CD4-positive, alpha-beta T cell treated with Interleukin-6 at 100 ng/mL for 8 hours (primary cell): Measurements from ENCODE around the gene TIMP3.

Source experiments
- DNase-seq: peaks from one replicate; pipeline ENCODE4 v3.0.0-alpha.2; 2020; ENCODE audit warnings: mixed read lengths, low spot score

Gene TIMP3

DNA sequence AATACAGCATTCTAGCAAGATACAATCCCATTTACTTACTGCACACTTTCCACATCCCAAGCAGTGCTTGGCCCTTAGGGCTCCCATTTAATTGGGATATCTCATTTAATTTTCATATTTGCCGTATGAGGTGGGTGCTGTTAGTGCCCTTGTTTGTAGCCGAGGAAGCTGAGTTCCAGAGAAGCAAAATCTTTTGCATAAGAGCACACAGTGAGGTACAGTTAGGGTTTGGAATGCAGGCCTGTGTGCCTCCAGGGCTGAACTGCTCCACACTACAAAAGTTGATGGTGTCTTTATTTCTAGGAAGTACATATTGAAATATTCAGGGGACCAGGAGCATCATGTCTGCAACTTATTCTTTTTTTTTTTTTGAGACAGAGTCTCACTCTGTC is 15.5 kb upstream of the TIMP3 start:
- no peak for DNase-seq

DNA sequence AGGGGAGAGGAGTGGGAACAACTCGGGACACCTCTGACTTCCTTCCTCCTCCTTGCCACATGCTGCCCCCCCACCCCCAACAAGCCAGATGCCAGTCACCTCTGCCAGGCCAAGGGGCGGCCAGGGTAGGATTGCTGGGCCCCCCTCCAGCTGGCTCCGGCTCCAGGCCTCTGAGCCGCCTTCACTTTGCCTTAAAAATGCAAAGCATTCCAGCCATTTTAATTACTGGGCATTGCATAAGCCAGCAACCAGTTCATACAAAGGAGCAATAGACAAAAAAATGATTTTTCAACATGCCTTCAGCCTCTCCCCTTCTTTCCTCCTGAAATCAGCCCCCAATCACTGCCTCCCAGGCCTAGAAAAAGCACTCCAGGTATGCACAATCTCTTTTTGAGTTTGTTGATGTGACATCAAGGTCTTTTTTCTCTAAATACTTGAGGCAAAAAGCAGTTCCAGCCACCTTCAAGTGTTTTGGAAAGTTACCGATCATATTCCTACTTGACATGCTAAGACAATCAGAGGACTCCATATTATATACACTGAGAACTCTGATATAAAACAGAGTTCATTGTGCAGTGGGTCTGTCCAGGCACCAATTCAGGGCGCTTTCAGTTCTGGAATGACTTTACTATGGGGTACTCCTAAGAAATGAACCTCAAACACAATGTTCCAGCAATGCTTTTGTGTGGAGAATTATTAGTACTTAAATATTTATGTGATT is 12.4 kb upstream of the TIMP3 start:
- no peak for DNase-seq

DNA sequence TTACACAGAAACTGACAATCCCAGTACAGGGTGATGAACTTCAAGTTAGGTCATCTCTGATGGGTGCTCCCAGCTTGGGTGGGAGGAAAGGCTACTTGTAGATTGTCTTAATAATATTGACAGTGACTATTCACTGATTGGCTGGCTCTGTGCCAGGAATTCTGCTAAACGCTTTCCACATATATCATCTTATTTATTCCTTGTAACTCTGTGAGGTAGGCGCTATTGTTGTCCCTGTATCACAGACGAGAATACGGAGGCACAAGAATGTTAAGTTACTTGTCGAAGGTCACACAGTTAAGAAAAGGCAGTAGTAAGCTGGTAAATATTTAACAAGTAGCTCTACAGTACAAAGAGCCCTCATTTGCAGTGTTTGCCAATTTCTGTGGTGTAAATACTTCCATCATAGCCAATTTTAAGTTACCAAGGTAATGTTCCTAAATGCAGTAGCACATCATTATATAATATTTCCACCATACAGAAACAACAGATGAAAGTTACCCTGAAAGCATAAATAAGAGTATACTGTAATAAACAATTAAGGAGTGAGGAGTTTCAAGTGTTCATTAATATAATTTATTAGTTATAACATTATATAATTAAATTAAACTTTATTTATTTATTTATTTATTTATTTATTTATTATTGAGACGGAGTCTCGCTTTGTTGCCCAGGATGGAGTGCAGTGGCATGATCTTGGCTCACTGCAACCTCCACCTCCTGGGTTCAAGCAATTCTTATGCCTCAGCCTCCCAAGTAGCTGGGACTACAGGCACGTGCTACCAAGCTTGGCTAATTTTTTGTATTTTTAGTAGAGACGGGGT is 11.5 kb upstream of the TIMP3 start:
- no peak for DNase-seq

DNA sequence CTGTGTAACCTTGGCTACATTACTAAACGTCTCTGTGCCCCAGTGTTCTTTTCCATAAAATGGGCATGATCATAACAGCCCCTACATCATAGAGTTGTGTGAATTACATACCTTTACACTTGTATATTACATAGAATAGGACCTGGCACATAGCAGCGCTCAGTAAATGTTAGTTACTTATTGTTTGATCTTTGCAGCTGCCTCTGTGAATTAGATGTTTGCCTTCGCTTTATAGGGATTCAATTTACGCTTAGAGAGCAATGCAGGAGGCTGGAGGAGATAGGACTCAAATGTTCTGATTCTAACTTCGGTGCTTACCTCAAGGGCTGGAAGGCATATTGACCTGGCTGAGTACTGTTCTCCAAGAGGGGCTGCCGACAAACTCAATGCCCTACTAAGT is 10.4 kb upstream of the TIMP3 start:
- DNase-seq = no peak

DNA sequence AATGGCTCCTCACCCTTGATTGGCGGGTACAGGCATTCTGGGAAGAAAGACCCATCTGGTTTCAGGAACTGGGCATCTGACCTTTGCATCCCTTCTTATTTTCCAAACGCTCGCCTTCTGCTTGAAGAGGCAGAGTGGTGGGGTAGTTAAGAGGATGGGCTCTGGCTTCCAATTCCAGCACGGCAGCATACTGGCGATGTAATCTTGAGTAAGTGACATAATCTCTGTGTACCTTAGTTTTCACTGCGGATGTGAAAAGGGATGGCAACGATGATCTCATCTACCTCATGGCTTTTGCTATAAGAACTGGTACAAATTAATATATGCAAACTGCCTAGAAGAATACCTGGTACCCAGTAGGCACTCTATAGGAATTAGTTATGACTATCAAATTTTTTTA is 10.0 kb upstream of the TIMP3 start:
- no peak for DNase-seq

DNA sequence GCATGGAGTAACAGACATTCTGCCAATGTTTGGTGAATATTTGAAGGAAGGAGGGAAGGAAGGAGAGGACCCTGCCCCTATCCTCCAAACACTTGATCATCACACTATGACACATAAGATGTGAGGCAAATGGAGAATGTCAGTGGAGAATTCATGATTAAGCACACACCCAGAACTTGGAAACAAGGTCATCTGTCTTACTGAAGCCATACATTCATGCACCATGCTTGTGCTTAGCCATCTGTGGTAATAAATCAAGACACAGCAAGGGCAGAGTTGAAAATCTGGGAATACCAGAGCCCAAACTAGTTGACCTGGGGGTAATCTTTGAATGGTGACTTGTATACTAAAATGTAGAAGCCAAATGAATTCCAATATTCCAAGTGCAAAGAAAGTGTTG is 7.9 kb upstream of the TIMP3 start:
- DNase-seq = no peak

DNA sequence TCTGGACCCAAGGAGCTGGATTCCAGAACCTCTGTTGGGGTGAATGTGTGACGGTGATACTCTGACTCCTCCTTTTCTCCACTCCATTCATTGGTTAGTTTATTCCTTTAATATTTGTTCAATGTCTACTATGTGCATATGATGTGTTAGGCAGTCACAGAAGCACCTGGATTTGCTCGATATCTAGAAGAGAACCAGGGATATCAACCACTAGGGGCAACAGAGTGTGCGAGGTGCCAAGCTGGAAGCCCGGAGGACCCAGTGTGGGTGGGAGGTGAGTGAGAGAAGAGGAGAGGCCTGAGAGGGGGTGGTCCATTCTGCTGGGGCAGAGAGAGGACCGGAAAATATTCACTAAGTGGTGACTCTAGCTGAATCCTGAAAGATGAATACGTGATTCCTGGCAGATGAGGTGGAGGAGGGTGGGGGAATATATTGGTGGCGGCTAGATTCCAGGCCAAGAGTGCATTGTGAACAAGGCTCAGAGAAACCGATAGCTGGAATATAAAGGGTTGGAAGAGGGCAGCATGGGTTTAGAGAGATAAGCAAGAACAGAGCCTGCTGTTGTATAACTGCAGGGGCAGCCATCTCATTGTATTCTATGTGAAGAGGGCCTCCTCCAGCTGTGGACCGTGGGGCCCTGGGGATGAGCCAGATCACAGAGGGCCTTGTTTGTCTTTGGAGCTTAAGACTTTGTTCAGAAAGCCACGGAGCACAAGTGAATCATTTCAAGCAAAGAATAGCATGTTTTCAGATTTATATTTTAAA is 6.9 kb upstream of the TIMP3 start:
- DNase-seq = no peak

DNA sequence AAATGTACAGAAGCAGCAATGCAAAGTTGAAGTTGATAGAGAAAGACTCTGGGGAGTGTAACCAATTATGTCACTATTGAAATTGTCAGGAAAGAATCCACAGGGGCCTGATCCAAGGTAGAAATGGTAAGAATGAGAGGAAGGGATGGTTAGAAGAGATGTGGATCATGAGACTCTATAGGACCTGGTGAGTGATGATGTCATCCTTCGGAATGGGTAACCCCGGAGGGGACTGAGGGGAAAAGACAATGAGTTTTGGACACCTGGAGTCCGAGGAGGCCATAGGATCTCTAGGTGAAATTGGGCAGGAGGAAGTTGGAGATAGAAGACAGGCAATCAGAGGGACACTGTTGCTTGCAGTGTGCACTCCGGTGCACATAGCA is 6.3 kb upstream of the TIMP3 start:
- no peak for DNase-seq

DNA sequence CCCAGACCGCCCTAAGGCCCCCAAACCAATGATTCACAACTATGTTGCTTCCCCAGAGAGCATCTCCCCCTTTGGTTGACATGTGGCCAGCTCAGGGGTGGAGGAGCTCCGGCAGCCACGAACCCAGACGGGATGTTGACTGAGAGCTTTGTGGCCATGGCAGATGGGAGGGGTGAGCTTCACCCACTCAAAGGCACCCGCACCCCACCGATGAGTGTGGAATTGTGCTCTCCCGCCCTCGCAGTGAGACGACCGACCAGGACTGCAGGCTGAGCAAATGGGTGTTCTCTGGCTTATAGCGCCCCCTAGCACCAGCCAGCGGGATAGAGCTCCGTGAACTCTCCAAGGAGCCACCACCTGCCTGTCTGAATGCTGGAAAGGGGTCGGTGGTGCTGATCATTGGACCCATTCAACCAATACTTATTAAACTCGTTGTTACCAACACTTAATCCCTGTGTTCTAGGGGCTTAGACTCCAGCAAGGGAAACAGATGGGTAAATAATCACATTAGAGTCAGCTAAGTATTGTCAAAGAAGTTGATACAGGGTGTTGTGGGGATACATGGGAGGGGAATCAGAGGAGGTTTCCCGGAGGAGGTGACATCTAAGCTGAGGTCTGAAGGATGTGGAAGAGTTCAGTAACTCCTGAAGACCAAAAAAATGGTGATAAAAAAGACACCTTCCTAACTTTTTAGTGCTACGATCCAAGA is 4.5 kb upstream of the TIMP3 start:
- DNase-seq = peak; percentile 26

DNA sequence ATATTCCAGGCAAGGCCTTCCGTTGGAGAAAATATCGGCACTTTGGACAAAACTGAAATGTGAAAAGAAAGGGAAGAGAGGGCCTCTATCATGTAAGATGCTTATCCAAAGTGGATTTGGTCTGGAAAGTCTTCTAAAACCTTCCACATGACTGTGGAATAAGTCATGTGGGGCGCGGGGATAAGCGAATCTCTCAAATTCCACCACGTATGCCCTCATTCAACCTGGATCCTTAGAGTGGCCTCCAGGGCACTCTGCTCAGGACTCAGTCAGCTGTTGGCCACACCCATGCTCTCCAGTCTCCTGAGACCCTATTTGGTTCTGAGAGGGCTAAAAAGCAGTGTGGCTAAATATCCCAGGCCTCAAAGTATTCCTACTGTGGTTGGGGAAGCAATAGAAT is 2.0 kb upstream of the TIMP3 start:
- no peak for DNase-seq

DNA sequence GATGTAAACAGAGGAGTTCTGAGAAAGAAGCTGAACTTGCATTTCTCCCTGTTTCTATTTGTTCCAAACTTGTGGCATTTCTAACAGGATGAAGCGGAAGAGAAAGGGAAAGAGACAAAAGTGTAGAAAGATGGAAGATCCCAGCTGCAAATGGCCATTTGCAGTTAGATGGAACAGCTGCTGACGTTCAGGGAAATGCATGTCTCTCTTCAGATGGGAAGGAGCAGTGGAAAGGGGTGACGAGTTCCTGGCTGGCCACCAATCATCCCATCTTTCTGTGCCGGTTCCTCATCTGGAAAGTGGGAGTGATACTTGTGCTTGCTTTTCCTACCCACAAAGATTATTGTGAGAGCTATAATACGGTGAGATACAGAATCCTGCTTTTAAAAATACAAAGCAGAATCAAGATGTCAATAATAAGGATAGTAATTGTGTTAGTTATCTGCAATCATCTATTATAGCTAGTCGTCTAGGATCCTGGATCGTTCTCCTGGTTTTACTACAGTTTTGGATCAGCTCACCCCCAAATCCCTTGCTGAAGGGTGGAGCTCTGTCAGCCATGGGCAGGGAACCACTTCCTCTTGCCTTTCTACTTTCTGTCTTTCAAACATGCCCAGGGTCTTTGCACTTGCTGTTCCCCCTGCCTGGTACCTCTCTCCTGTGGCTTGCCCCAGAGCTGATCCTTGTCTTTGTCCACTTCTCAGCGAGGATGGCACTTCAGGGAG is 1.2 kb upstream of the TIMP3 start:
- no peak for DNase-seq

DNA sequence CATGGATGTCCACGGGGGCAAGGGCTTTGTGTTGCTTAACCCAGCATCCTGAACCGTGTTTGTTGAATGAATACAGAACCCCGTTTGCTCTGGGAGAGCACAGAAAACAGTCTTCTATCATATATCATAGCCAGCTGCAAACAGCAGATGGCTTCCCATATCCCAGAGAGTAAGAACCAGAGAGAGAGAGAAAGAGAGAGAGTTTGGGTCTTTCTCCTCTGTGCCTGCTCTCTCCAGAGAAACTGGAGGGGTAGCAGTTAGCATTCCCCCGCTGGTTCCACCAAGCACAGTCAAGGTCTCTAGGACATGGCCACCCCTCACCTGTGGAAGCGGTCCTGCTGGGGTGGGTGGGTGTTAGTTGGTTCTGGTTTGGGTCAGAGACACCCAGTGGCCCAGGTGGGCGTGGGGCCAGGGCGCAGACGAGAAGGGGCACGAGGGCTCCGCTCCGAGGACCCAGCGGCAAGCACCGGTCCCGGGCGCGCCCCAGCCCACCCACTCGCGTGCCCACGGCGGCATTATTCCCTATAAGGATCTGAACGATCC is 440 bp upstream of the TIMP3 start:
- no peak for DNase-seq

DNA sequence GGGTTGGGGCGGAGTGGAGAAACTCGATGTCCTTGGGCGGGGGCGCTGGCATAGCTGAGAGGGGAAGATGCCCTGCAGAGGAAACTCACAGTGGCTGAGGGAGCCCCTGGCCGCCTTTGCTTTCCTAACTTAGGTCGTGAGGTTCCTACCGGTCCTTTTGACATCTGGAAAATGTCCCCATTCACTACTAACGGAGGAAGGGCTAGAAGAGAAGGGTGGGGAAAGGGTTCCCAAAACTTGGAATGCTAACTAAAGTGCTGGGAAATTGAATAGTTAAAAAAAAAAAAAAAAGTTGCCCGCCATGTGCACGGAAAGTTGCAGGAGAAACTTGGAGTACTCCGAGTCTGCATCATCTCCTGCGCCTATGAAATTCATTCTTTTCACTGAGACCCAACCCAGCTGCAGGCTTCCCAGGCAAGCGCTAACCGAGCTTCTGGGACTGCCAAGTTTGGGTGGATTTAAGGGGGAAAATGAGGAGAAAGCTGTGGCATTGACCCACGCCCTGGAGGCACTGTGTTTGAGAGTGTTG is 796 bp downstream of the TIMP3 start:
- DNase-seq = no peak

DNA sequence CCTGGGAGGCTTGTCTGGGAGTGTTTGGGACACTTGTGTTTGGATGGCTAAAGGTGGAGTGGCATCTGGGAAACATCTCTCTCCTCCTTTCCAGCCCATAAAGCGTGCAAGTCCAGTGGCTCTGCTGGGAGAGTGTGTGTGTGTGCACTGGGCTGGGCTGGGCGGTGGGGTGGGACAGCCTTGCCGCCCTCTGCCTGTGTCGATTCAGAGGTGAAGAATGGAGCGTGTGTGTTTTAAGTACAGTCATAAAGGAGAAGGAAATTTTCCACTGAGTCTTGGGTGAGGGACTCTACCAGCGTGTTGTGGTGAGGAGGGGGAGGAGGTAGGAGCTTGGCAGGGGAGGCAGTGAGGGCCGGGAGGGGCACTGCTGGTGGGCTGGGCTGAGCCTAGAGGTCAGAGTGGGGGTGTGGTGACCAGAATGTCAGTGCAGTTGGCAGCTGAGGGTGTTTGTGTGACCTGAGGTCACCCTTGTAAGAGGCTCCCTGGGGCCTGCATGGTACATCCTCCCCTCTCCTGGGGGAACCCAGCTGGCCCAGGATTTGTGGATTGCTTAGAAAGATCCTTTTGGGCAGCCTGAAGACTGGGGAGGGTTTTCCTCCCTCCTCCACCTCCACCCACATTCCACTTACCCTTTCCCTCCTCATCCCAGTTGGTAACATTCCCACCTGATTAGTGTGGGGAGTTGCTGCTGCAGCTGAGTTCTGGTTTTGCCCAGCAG is 1.7 kb downstream of the TIMP3 start:
- no peak for DNase-seq

DNA sequence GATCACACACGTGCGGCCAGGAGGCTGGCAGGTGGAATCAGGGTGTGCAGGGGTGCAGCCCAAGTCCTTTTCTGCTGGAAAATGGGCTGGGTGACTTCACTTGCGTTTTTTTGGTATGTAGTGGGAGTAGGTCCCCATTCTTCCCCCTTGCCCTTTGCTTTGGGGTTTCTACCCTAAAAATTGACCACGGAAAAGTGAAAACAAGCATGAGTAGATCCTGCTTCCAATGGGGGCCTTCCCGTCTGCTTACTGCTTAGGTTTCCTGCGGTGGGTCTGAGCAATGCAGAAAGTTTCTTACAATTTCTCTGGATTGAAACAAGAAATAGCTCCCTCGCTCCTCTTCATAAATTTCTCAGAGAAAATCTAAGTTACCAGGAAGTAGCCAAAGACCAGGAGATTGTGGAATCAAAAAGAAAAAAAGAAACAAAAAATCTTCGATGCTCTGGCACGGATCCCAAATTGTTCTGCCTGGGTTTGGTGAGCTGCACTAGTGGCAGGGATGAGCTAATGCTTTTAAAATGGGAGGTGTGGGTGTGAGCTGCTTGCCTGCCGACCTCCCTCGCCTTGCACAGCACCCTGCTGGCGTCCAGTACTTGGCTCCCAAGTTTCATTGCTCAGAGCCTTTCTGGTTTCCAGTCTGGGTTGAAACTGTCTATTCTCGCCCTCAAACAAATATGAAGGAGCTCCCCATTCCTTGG is 2.4 kb downstream of the TIMP3 start:
- DNase-seq = no peak

DNA sequence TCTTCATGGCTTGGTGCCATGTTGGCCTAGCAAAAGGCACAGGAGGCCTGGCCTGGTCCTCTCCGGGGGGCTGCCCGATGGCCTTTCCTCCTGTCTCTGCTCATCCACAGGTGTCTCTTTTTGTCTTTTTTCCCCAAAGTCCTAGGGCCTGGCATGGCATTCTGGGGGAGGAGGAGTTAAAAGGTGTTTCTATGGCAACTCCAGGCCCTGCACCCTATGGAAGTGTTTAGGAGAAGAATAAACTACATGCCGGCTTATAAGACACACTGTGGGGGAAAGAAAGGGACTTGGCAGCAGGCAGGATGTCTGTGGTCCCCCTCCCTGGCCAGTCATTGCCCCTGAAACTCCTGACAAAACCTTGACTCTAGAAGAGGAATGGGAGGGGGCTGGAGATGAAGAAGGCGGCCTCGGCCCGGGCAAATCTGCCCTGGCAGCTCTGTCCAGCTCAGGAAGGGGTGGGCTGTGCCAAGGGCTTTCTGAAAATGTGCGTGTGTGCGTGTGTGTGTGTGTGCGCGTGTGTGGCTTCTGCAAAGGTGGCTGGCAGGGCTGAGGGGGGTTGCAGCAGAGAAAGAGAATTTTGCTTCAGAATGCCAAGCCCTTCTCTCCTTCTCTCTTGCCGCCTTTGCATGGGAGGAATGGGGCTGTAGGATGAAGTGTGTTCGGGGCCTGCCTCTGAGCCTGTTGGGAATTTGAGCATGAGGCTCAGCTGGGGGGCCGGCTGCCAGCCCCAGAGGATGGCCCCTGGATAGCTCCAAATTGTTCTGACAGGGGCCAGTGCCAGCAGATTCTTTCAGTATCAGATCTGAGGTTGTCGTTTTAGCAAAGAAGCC is 3.2 kb downstream of the TIMP3 start:
- DNase-seq = no peak

DNA sequence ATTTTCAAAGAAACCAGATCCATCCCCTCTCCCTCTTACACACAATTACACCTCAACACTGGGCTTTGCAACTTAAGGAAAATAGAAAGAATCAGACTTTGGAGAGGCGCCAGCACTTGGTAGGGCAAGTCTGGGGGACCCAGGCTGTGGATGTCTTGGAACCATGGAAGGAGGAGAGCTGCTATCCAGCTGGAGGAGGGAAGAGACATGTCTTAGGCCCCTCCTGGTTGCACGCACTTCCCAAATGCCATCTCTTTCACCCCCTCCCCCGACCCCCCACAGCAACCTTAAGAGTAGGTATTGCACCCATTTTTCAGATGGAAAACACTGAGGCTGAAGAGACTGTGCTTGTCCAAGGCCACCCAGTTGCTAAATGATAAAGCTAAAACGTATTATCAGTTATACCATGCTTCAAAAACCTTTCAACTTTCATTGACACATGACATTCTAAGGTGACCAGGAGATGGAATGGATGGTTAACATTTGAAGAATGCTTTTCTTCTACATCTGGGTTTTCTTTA is 3.9 kb downstream of the TIMP3 start:
- DNase-seq = no peak

DNA sequence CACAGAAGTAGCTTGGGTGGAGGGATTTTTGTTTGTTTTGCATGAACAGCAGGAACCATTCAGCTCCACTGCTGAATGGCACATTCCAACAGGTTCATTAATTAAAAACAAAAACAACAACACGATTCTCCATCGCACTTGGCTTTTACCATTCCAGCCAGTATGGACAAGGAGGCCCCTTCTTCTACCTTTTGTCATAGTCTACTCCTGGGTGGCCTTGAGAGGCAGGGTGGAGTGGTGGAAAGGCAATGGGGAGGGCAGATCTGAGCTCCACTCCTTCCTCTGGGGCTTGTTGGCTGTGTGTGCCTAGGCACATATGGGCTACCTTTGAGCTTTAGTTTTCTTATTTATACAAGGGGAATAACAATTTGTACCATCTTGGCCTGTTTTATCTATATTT is 4.8 kb downstream of the TIMP3 start:
- no peak for DNase-seq

DNA sequence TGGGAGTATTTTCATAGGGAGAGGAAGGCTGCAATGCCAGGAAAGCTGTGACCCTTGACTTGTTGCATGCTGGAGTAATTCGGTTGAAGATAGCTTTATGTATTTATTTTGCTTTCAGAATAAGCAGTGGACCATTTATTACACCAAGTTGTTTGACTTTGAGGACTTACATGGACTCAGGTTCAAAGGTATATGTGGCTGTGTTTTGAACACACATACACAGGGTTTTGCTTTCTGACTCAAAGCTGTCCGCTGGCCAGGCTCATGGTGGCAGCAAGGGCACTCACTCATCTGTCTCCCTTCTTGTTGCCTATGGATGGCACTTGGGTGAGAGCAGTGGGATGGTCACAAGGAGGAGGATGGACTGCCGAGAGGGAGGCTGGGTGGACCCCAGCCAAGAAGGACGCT is 6.5 kb downstream of the TIMP3 start:
- DNase-seq = no peak
